Mucosa of descending colon (tissue), 3 donors: ENCODE data around the gene P2RY10. TPM values are rescaled to one million over a fixed set of nuclear protein-coding genes. Genes with fewer than 3 reads are reported as not detected.

Source experiments
- ATAC-seq: fragments of 200-7000 bp; cut with Tn5 transposase; one replicate; pipeline ENCODE4 v1.9.1; 2020; ENCODE audit warnings: mild to moderate bottlenecking, moderate library complexity
- DNase-seq, 3 donors: peaks; one replicate each; pipeline ENCODE4 v3.0.0-alpha.2; 2020
- H3K36me3 ChIP-seq: fragments of 200-600 bp; one replicate; pipeline ENCODE4 v1.8.0; 2021; ENCODE audit warnings: low read depth, mild to moderate bottlenecking
- H3K4me1 ChIP-seq: fragments of 200-600 bp; one replicate; pipeline ENCODE4 v1.8.0; 2021; ENCODE audit warnings: low read depth, mild to moderate bottlenecking
- H3K4me3 ChIP-seq: fragments of 200-600 bp; one replicate; pipeline ENCODE4 v1.8.0; 2021; ENCODE audit warnings: mild to moderate bottlenecking
- H3K9me3 ChIP-seq: fragments of 200-600 bp; one replicate; pipeline ENCODE4 v1.8.0; 2021; ENCODE audit warnings: mild to moderate bottlenecking
- CTCF ChIP-seq: fragments of 200-600 bp; IDR thresholded peaks from one replicate; pipeline ENCODE4 v1.8.0; 2022; ENCODE audit warnings: antibody characterized with exemption, mild to moderate bottlenecking
- intact Hi-C, 2 donors: fragments of 100-400 bp; cut with DNase I in 1 of 2; cut with micrococcal nuclease in 1 of 2; formaldehyde crosslinking; loops; one replicate each; pipeline versions ENCODE4 v1.11.0 to v1.11.1; 2022; cut with DNase I, micrococcal nuclease
- total RNA-seq, 3 donors: library from RNA; stranded (reverse); fragmentation: NEBNext Ultra II Directional in 2 of 3; extraction: Animal tissue kit (Norgen Biotek cat#: 25700) in 2 of 3; gene quantifications; one replicate each; pipeline versions ENCODE4 v1.2.1 to v1.2.4, GENCODE V29; 2021 to 2023
- donor health status: DM: no; HTN: no; CAD: no; lungs with moderate emphysema.
- donor health status: DM: no; HTN: no; CAD: no.
- donor health status: DM: no; HTN: yes; CAD: no.

The P2RY10 gene
- total RNA-seq, 3 donors from 2014 or later = 0.82 to 2.5 (median 2.3) TPM

GRCh38 chrX:78944351-78944750 is 840 bp upstream of the P2RY10 start:
- no peak overlapping the region for H3K4me3 ChIP-seq
- H3K36me3 ChIP-seq = no peaks in the 10 kb centered on the region
- no peaks in the 10 kb centered on the region for H3K4me1 ChIP-seq
- no peaks in the 10 kb centered on the region for H3K9me3 ChIP-seq
- no peak for TF ChIP-seq CTCF
- intact Hi-C loops = no loop called here
- DNase-seq (no peak), ATAC-seq (no peak)

GRCh38 chrX:78946178-78946931 is 1.2 kb downstream of the P2RY10 start:
- no peak for TF ChIP-seq CTCF
- intact Hi-C loops = no loop called here
- no peak for ATAC-seq
- Histone ChIP-seq H3K4me3 (no peak overlapping the region), H3K36me3 (no peaks in the 10 kb centered on the region), H3K9me3 (no peaks in the 10 kb centered on the region), H3K4me1 (no peaks in the 10 kb centered on the region)
- DNase-seq = no peak

GRCh38 chrX:78950009-78950835 is 5.0 kb downstream of the P2RY10 start:
- DNase-seq (no peak), ATAC-seq (no peak)
- Histone ChIP-seq H3K9me3 (no peaks in the 10 kb centered on the region), H3K36me3 (no peaks in the 10 kb centered on the region), H3K4me1 (no peaks in the 10 kb centered on the region), H3K4me3 (no peak overlapping the region)
- intact Hi-C loops = no loop called here
- no peak for TF ChIP-seq CTCF

GRCh38 chrX:78957049-78957767 is 12.0 kb downstream of the P2RY10 start:
- Histone ChIP-seq H3K4me3 (no peak overlapping the region), H3K9me3 (no peaks in the 10 kb centered on the region), H3K4me1 (no peaks in the 10 kb centered on the region), H3K36me3 (no peaks in the 10 kb centered on the region)
- DNase-seq = no peak
- intact Hi-C loops = no loop called here
- no peak for ATAC-seq
- TF ChIP-seq CTCF = no peak

- H3K36me3 ChIP-seq = no peaks in the 10 kb centered on the region
- intact Hi-C loops = no loop called here
- H3K4me1 ChIP-seq = no peaks in the 10 kb centered on the region
- no peak overlapping the region for H3K4me3 ChIP-seq
- DNase-seq (no peak), ATAC-seq (peak; percentile 12)
- no peak for TF ChIP-seq CTCF
- no peaks in the 10 kb centered on the region for H3K9me3 ChIP-seq
Observed at GRCh38 chrX:78957768-78958130, 12.6 kb downstream of the P2RY10 start.
